Esophagus squamous epithelium (tissue), 5 donors: ENCODE results near the gene SIX1. TPM values are rescaled to one million over a fixed set of nuclear protein-coding genes. Genes with fewer than 3 reads are reported as not detected.

ENCODE experiments used
- DNase-seq: peaks from one replicate; lab custom pipeline; 2025; lab: John Stamatoyannopoulos, UW
- H3K27ac ChIP-seq, 4 donors: fragments of 200-600 bp; sonication (generic); one replicate each; pipeline ENCODE4 v1.5.1; 2016 to 2019; ENCODE audit warnings: mild to moderate bottlenecking in 1 of 4
- H3K27me3 ChIP-seq, 4 donors: fragments of 200-600 bp; sonication (generic); 1 replicate in 3 of 4; 2 replicates in 1 of 4; pipeline versions ENCODE4 v1.5.1 to v1.6.0; 2017 to 2021; ENCODE audit warnings: antibody characterized with exemption in 1 of 4
- H3K36me3 ChIP-seq, 3 donors: fragments of 200-600 bp; sonication (generic); one replicate each; pipeline ENCODE4 v1.5.1; 2016 to 2019
- H3K4me1 ChIP-seq, 3 donors: fragments of 200-600 bp; sonication (generic); one replicate each; pipeline ENCODE4 v1.5.1; 2017 to 2019
- H3K4me3 ChIP-seq, 4 donors: fragments of 200-600 bp; sonication (generic); 1 replicate in 3 of 4; 2 replicates in 1 of 4; pipeline ENCODE4 v1.5.1; 2016 to 2019; ENCODE audit warnings: mild to moderate bottlenecking in 2 of 4, moderate library complexity in 1 of 4
- H3K9me3 ChIP-seq, 3 donors: fragments of 200-600 bp; sonication (generic); one replicate each; pipeline ENCODE4 v1.5.1; 2016 to 2019
- POLR2A ChIP-seq, 4 donors: fragments of 450-650 bp; IDR thresholded peaks; one replicate each; pipeline ENCODE4 v1.6.1; 2017; ENCODE audit warnings: antibody characterized with exemption in 4 of 4, mild to moderate bottlenecking in 4 of 4, moderate library complexity in 3 of 4
- WGBS, 2 donors: methylation state at CpG; one replicate each; pipeline ENCODE4 v1.1.5; 2018; 5-methylcytosine and 5-hydroxymethylcytosine counted together
- intact Hi-C: fragments of 100-400 bp; cut with DNase I; formaldehyde crosslinking; loops from one replicate; pipeline ENCODE4 v1.15.0; 2022
- total RNA-seq, 4 donors: library from RNA; depleted of rRNA; stranded (reverse); fragments of >200 nt; gene quantifications; one replicate each; pipeline ENCODE4 v1.1.0, GENCODE V29; 2016
- TF ChIP-seq, protein P1 (sequence below), 6 experiments: fragments of 450-650 bp in 4 of 6; fragments of 200-600 bp in 2 of 6; sonication (generic) in 2 of 6; IDR thresholded peaks; one replicate each; pipeline ENCODE4 v1.5.1; 2016 to 2019; ENCODE audit warnings: antibody characterized with exemption in 6 of 6, mild to moderate bottlenecking in 4 of 6, moderate library complexity in 4 of 6
- donor health status: DM: yes; HTN: yes; CAD: no.

The SIX1 gene
- total RNA-seq, 4 donors from 2014 or later: 0.23 TPM; not detected in 3

DNA sequence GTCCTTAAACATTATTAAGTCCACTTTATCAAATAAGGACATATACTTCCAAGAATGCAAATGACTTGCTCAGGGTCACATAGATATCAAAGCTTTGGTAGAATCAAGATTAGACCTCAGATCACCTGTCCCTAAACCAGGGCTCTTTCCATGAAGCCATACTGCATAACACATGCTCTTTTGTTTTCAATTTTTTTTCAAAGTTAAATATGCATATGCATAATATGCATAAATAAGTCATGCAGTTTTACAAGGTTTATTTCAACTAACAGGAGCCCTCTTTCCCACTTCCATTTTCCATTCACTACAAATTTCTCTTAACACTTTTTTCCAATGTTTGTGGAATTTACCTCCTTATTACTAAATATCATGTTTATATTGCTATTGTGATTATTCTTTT, 53.1 kb downstream of the SIX1 start:
- Histone ChIP-seq H3K27ac (no peak overlapping the region), H3K9me3 (no peaks in the 10 kb centered on the region), H3K36me3 (no peaks in the 10 kb centered on the region), H3K27me3 (no peaks in the 10 kb centered on the region), H3K4me3 (no peak overlapping the region), H3K4me1 (no peaks in the 10 kb centered on the region)
- TF ChIP-seq, protein P1, sequence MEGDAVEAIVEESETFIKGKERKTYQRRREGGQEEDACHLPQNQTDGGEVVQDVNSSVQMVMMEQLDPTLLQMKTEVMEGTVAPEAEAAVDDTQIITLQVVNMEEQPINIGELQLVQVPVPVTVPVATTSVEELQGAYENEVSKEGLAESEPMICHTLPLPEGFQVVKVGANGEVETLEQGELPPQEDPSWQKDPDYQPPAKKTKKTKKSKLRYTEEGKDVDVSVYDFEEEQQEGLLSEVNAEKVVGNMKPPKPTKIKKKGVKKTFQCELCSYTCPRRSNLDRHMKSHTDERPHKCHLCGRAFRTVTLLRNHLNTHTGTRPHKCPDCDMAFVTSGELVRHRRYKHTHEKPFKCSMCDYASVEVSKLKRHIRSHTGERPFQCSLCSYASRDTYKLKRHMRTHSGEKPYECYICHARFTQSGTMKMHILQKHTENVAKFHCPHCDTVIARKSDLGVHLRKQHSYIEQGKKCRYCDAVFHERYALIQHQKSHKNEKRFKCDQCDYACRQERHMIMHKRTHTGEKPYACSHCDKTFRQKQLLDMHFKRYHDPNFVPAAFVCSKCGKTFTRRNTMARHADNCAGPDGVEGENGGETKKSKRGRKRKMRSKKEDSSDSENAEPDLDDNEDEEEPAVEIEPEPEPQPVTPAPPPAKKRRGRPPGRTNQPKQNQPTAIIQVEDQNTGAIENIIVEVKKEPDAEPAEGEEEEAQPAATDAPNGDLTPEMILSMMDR (IDR thresholded peaks at IDR 0.05): no peak
- no peak for TF ChIP-seq POLR2A (IDR thresholded peaks at IDR 0.05)
- intact Hi-C loops: no loop called here
- no peak for DNase-seq

DNA sequence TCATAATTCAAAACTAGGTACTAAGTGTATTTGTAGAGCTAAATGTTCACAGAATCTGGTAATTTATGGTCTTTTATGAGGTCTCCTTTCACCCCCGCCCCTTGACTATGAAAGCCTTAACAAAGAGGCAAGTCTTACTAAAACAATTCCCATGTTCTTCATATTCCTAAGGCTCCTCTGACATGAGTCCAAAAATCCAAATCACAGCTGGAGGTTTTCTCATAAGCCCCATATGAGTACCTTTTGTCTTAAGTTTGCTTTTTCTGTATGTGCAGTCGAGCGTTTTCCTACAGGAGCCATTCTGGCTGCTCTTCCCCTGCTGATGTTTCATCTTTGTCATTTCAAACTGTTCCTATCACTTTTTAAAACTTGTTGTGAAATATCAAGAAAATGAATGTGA, 55.2 kb downstream of the SIX1 start:
- H3K27me3 ChIP-seq: no peaks in the 10 kb centered on the region
- H3K9me3 ChIP-seq: no peaks in the 10 kb centered on the region
- WGBS, 2 donors: 79 to 81% methylated on average over 3 of the region's 3 CpGs
- no peaks in the 10 kb centered on the region for H3K36me3 ChIP-seq
- no peak overlapping the region for H3K4me3 ChIP-seq
- intact Hi-C loops: no loop called here
- no peaks in the 10 kb centered on the region for H3K4me1 ChIP-seq
- H3K27ac ChIP-seq: no peak overlapping the region
- no peak for DNase-seq
- TF ChIP-seq POLR2A (IDR thresholded peaks at IDR 0.05): no peak
- TF ChIP-seq, protein P1 (IDR thresholded peaks at IDR 0.05): no peak

Other genes with a start within 250 kb of the SIX1 start
- not detected for gene C14orf39, start 163.4 kb downstream of the SIX1 start, total RNA-seq
- gene SIX6, start 140.3 kb downstream of the SIX1 start, total RNA-seq: not detected
- gene SIX4, start 74.9 kb upstream of the SIX1 start, total RNA-seq: under 1 TPM; 0.49 to 0.82 (median 0.64) TPM
- gene MNAT1, start 85.3 kb upstream of the SIX1 start, total RNA-seq: 10 to 100 TPM; 16.7 to 39.1 (median 24.4) TPM